Skeletal muscle tissue (tissue), 4 donors: ENCODE measurements around the gene FMO1. TPM values are rescaled to one million over a fixed set of nuclear protein-coding genes. Genes with fewer than 3 reads are reported as not detected.
"Not testable (repeated sequence)": the region's sequence is repeated elsewhere in the genome, so short reads cannot be mapped to it uniquely, and the experiment has no call there.

ENCODE experiments used
- H3K27ac ChIP-seq: one replicate; pipeline ENCODE4 v1.7.0; 2013; ENCODE audit warnings: mild to moderate bottlenecking, low read depth, low read length, inconsistent platforms
- H3K27me3 ChIP-seq, 3 donors: one replicate each; pipeline ENCODE4 v1.7.0; 2013; ENCODE audit warnings: low read length in 3 of 3; ENCODE audit not compliant: control insufficient read depth in 3 of 3, insufficient read depth in 3 of 3
- H3K36me3 ChIP-seq, 3 donors: one replicate each; pipeline ENCODE4 v1.7.0; 2013; ENCODE audit warnings: low read length in 3 of 3; ENCODE audit not compliant: control insufficient read depth in 3 of 3, insufficient read depth in 3 of 3
- H3K4me1 ChIP-seq, 3 donors: one replicate each; pipeline ENCODE4 v1.7.0; 2013; ENCODE audit warnings: low read length in 3 of 3, mild to moderate bottlenecking in 3 of 3; ENCODE audit not compliant: control insufficient read depth in 3 of 3, insufficient read depth in 3 of 3
- H3K4me3 ChIP-seq, 3 donors: one replicate each; pipeline ENCODE4 v1.7.0; 2013; ENCODE audit warnings: low read length in 3 of 3
- H3K9ac ChIP-seq, 3 donors: one replicate each; pipeline ENCODE4 v1.7.0; 2013; ENCODE audit warnings: low read length in 3 of 3, mild to moderate bottlenecking in 3 of 3, moderate library complexity in 2 of 3, low read depth in 1 of 3
- H3K9me3 ChIP-seq, 3 donors: one replicate each; pipeline ENCODE4 v1.7.0; 2013; ENCODE audit warnings: low read length in 3 of 3; ENCODE audit not compliant: control insufficient read depth in 3 of 3
- total RNA-seq: library from RNA; depleted of rRNA; stranded (reverse); fragments of >200 nt; gene quantifications from one replicate; pipeline ENCODE4 v1.2.3, GENCODE V29; 2014
- donor health status: Osteomylitis.

Gene FMO1
- total RNA-seq, 1 donor from 2014 or later, result 5.7 TPM

- Histone ChIP-seq H3K36me3 (no peaks in the 10 kb centered on the region), H3K4me3 (no peak overlapping the region), H3K27ac (no peak overlapping the region), H3K9me3 (no peaks in the 10 kb centered on the region), H3K9ac (no peak overlapping the region), H3K4me1 (no peaks in the 10 kb centered on the region), H3K27me3 (no peaks in the 10 kb centered on the region)
Measured at GRCh38 chr1:171267391-171267790, 19.1 kb downstream of the FMO1 start.

- Histone ChIP-seq H3K36me3 (no peaks in the 10 kb centered on the region), H3K9me3 (no peaks in the 10 kb centered on the region), H3K4me3 (no peak overlapping the region), H3K9ac (no peak overlapping the region), H3K27ac (no peak overlapping the region), H3K27me3 (no peaks in the 10 kb centered on the region), H3K4me1 (no peaks in the 10 kb centered on the region)
Measured at GRCh38 chr1:171270806-171271205, 22.5 kb downstream of the FMO1 start.

- Histone ChIP-seq H3K4me1 (no peaks in the 10 kb centered on the region), H3K9me3 (no peaks in the 10 kb centered on the region), H3K27me3 (no peaks in the 10 kb centered on the region), H3K36me3 (no peaks in the 10 kb centered on the region), H3K27ac (no peak overlapping the region), H3K9ac (no peak overlapping the region), H3K4me3 (no peak overlapping the region)
Measured at GRCh38 chr1:171277534-171277933, 29.2 kb downstream of the FMO1 start.

- Histone ChIP-seq H3K36me3 (no peaks in the 10 kb centered on the region), H3K4me1 (no peaks in the 10 kb centered on the region), H3K27ac (no peak overlapping the region), H3K9me3 (no peaks in the 10 kb centered on the region), H3K4me3 (no peak overlapping the region), H3K27me3 (no peaks in the 10 kb centered on the region), H3K9ac (no peak overlapping the region)
Measured at GRCh38 chr1:171279234-171279633, 30.9 kb downstream of the FMO1 start.

- Histone ChIP-seq H3K4me1 (no peaks in the 10 kb centered on the region), H3K9me3 (no peaks in the 10 kb centered on the region), H3K4me3 (no peak overlapping the region), H3K27ac (no peak overlapping the region), H3K36me3 (no peaks in the 10 kb centered on the region), H3K27me3 (no peaks in the 10 kb centered on the region), H3K9ac (no peak overlapping the region)
Measured at GRCh38 chr1:171279678-171280077, 31.4 kb downstream of the FMO1 start.

GRCh38 chr1:171280599-171280998, 32.3 kb downstream of the FMO1 start:
- Histone ChIP-seq H3K4me1 (no peaks in the 10 kb centered on the region), H3K9ac (no peak overlapping the region), H3K4me3 (no peak overlapping the region)

GRCh38 chr1:171286032-171286705, 37.9 kb downstream of the FMO1 start:
- Histone ChIP-seq H3K27me3 (no peaks in the 10 kb centered on the region), H3K4me1 (no peaks in the 10 kb centered on the region), H3K9ac (no peak overlapping the region), H3K9me3 (no peaks in the 10 kb centered on the region), H3K36me3 (no peaks in the 10 kb centered on the region), H3K4me3 (no peak overlapping the region), H3K27ac (no peak overlapping the region)

More at GRCh38 chr1:171280599-171280998, 32.3 kb downstream of the FMO1 start:
- no peaks in the 10 kb centered on the region for H3K36me3 ChIP-seq
- no peaks in the 10 kb centered on the region for H3K27me3 ChIP-seq
- no peak overlapping the region for H3K27ac ChIP-seq
- H3K9me3 ChIP-seq, result no peaks in the 10 kb centered on the region

GRCh38 chr1:171290621-171291020, 42.3 kb downstream of the FMO1 start:
- Histone ChIP-seq H3K4me3 (no peak overlapping the region), H3K36me3 (no peaks in the 10 kb centered on the region), H3K4me1 (no peaks in the 10 kb centered on the region), H3K9ac (no peak overlapping the region), H3K9me3 (no peaks in the 10 kb centered on the region), H3K27ac (no peak overlapping the region), H3K27me3 (no peaks in the 10 kb centered on the region)

GRCh38 chr1:171292799-171293198, 44.5 kb downstream of the FMO1 start:
- Histone ChIP-seq H3K9me3 (no peaks in the 10 kb centered on the region), H3K4me1 (no peaks in the 10 kb centered on the region), H3K4me3 (no peak overlapping the region), H3K36me3 (no peaks in the 10 kb centered on the region), H3K27me3 (no peaks in the 10 kb centered on the region), H3K9ac (no peak overlapping the region), H3K27ac (no peak overlapping the region)

GRCh38 chr1:171295383-171295782, 47.1 kb downstream of the FMO1 start:
- not testable (repeated sequence) for H3K4me1 ChIP-seq, H3K27me3 ChIP-seq, H3K4me3 ChIP-seq, H3K36me3 ChIP-seq, H3K9me3 ChIP-seq, H3K9ac ChIP-seq, H3K27ac ChIP-seq
